HepG2 (cell line): Measurements from ENCODE around the gene TBC1D22A. TPM values are rescaled to one million over a fixed set of nuclear protein-coding genes. Genes with fewer than 3 reads are reported as not detected.

ENCODE experiments used
- BCL6 ChIP-seq: IDR thresholded peaks from 2 replicates; pipeline ENCODE4 v1.6.1; 2016; ENCODE audit warnings: missing genetic modification reagents, missing compliant biosample characterization
- BRCA1 ChIP-seq: sonication (generic); formaldehyde crosslinking; IDR thresholded peaks from 2 replicates; pipeline ENCODE4 v1.4.0; 2020; ENCODE audit warnings: missing genetic modification reagents
- CCAR2 ChIP-seq: fragments of 200-400 bp; formaldehyde crosslinking; optimal IDR thresholded peaks from 2 replicates; pipeline ENCODE3; 2018; ENCODE audit warnings: low read depth, mild to moderate bottlenecking, low read length, moderate library complexity
- CEBPZ ChIP-seq: IDR thresholded peaks from 2 replicates; pipeline ENCODE4 v1.6.1; 2012; ENCODE audit warnings: low read length, improper control_type of control experiment
- CREB1 ChIP-seq, 2 experiments: fragments of 450-650 bp in 1 of 2; IDR thresholded peaks; 2 replicates each; pipeline ENCODE4 v1.6.1; 2016 to 2017; ENCODE audit warnings: control low read depth in 1 of 2, mild to moderate bottlenecking in 1 of 2, missing compliant biosample characterization in 1 of 2, missing genetic modification characterization in 1 of 2
- FOSL2 ChIP-seq: sonication (generic); formaldehyde crosslinking; IDR thresholded peaks from 2 replicates; pipeline ENCODE4 v1.4.0; 2020; ENCODE audit warnings: missing genetic modification reagents
- IKZF1 ChIP-seq: fragments of 450-650 bp; IDR thresholded peaks from 2 replicates; pipeline ENCODE4 v1.7.1; 2016
- KDM3A ChIP-seq: IDR thresholded peaks from 2 replicates; pipeline ENCODE4 v1.6.1; 2018; ENCODE audit warnings: low read depth, missing compliant biosample characterization
- MAFF ChIP-seq: IDR thresholded peaks from 2 replicates; pipeline ENCODE4 v1.6.1; 2011; ENCODE audit warnings: low read depth, low read length, improper control_type of control experiment
- PAF1 ChIP-seq: IDR thresholded peaks from 2 replicates; pipeline ENCODE4 v1.6.1; 2016; ENCODE audit warnings: missing genetic modification reagents, missing compliant biosample characterization
- SNRNP70 ChIP-seq: fragments of 200-400 bp; formaldehyde crosslinking; IDR thresholded peaks from 2 replicates; pipeline ENCODE4 v1.6.1; 2017; ENCODE audit warnings: mild to moderate bottlenecking, low read depth, low read length, moderate library complexity
- TMF1 ChIP-seq: sonication (generic); formaldehyde crosslinking; IDR thresholded peaks from 2 replicates; pipeline ENCODE4 v1.8.1; 2022; ENCODE audit warnings: low read depth, missing genetic modification reagents
- USF2 ChIP-seq, 2 experiments: sonication (generic) in 1 of 2; formaldehyde crosslinking in 1 of 2; IDR thresholded peaks; 2 replicates each; pipeline versions ENCODE4 v1.5.1 to v1.6.1; 2011 to 2020; ENCODE audit warnings: borderline replicate concordance in 1 of 2, low read depth in 1 of 2, low read length in 1 of 2, mild to moderate bottlenecking in 1 of 2, missing genetic modification reagents in 1 of 2, moderate library complexity in 1 of 2
- ZNF563 ChIP-seq: sonication (generic); formaldehyde crosslinking; IDR thresholded peaks from 2 replicates; pipeline ENCODE4 v1.8.0; 2022; ENCODE audit warnings: mild to moderate bottlenecking, moderate library complexity, missing genetic modification reagents
- ZNF576 ChIP-seq: sonication (generic); formaldehyde crosslinking; IDR thresholded peaks from 2 replicates; pipeline ENCODE4 v1.4.0; 2020; ENCODE audit warnings: mild to moderate bottlenecking, missing genetic modification reagents
- polyA plus RNA-seq, 8 experiments: library from polyadenylated mRNA; depleted of rRNA in 3 of 8; stranded (reverse) in 7 of 8; unstranded in 1 of 8; fragments of >200 nt; fragmentation: Illumina TruSeq in 4 of 8; extraction: Trizol in 4 of 8; gene quantifications; 2 replicates each; pipeline versions ENCODE4 v1.2.1 to v1.2.3, GENCODE V29; 2011 to 2016; ENCODE audit warnings: low read depth in 4 of 8, missing spikeins in 1 of 8, mixed read lengths in 1 of 8; ENCODE audit not compliant: insufficient read depth in 1 of 8
- total RNA-seq, 5 experiments: library from RNA; depleted of rRNA; stranded (reverse); fragments of >200 nt; fragmentation: Illumina TruSeq; extraction: Trizol; gene quantifications; 2 replicates each; pipeline ENCODE4 v1.2.3, GENCODE V29; 2016; ENCODE audit warnings: low read depth in 1 of 5
- TF ChIP-seq, protein P1 (sequence below): sonication (generic); formaldehyde crosslinking; IDR thresholded peaks from 2 replicates; pipeline ENCODE4 v1.5.0; 2020; ENCODE audit warnings: mild to moderate bottlenecking, missing genetic modification reagents
- TF ChIP-seq, protein P2 (sequence below): IDR thresholded peaks from 2 replicates; pipeline ENCODE4 v1.6.1; 2016; ENCODE audit warnings: low read depth
- TF ChIP-seq, protein P3 (sequence below): sonication (generic); formaldehyde crosslinking; IDR thresholded peaks from 2 replicates; pipeline ENCODE4 v1.8.1; 2023; ENCODE audit warnings: mild to moderate bottlenecking, missing genetic modification reagents
- TF ChIP-seq, protein P4 (sequence below): IDR thresholded peaks from 2 replicates; pipeline ENCODE4 v1.6.1; 2016; ENCODE audit warnings: mild to moderate bottlenecking, missing biosample characterization, missing genetic modification reagents

The TBC1D22A gene
- total and polyA plus RNA-seq, 2 of the 13 experiments (the other 11 are each of a cell fraction or from before 2014, with no cell fraction given): 17.3 to 18.0 TPM

GRCh38 chr22:46936378-46936903 is 174.0 kb downstream of the TBC1D22A start (continued):
- TF ChIP-seq, protein P1, sequence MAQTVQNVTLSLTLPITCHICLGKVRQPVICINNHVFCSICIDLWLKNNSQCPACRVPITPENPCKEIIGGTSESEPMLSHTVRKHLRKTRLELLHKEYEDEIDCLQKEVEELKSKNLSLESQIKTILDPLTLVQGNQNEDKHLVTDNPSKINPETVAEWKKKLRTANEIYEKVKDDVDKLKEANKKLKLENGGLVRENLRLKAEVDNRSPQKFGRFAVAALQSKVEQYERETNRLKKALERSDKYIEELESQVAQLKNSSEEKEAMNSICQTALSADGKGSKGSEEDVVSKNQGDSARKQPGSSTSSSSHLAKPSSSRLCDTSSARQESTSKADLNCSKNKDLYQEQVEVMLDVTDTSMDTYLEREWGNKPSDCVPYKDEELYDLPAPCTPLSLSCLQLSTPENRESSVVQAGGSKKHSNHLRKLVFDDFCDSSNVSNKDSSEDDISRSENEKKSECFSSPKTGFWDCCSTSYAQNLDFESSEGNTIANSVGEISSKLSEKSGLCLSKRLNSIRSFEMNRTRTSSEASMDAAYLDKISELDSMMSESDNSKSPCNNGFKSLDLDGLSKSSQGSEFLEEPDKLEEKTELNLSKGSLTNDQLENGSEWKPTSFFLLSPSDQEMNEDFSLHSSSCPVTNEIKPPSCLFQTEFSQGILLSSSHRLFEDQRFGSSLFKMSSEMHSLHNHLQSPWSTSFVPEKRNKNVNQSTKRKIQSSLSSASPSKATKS (CRISPR knock-in tag): no peak
- TF ChIP-seq FOSL2 (CRISPR knock-in tag): no peak
- no peak for TF ChIP-seq BCL6
- 0 out of 2 replicates have a peak, but pooled peaks have one; percentile 5 for TF ChIP-seq BRCA1
- no peak for TF ChIP-seq PAF1
- no peak for TF ChIP-seq USF2 (IDR thresholded peaks at IDR 0.05; ENCODE audit: low read depth, low read length)
- TF ChIP-seq USF2 (CRISPR knock-in tag; IDR thresholded peaks at IDR 0.05; ENCODE audit: borderline replicate concordance): no peak
- no peak for TF ChIP-seq MAFF
- TF ChIP-seq ZNF563 (CRISPR knock-in tag): no peak
- TF ChIP-seq, protein P2, sequence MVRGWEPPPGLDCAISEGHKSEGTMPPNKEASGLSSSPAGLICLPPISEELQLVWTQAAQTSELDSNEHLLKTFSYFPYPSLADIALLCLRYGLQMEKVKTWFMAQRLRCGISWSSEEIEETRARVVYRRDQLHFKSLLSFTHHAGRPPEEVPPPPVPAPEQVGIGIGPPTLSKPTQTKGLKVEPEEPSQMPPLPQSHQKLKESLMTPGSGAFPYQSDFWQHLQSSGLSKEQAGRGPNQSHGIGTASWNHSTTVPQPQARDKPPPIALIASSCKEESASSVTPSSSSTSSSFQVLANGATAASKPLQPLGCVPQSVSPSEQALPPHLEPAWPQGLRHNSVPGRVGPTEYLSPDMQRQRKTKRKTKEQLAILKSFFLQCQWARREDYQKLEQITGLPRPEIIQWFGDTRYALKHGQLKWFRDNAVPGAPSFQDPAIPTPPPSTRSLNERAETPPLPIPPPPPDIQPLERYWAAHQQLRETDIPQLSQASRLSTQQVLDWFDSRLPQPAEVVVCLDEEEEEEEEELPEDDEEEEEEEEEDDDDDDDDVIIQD (CRISPR knock-in tag): no peak
- TF ChIP-seq ZNF576 (CRISPR knock-in tag): no peak; the same call in 1 of the 2 replicates
- no peak for TF ChIP-seq CCAR2
- TF ChIP-seq, protein P3, sequence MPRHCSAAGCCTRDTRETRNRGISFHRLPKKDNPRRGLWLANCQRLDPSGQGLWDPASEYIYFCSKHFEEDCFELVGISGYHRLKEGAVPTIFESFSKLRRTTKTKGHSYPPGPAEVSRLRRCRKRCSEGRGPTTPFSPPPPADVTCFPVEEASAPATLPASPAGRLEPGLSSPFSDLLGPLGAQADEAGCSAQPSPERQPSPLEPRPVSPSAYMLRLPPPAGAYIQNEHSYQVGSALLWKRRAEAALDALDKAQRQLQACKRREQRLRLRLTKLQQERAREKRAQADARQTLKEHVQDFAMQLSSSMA (CRISPR knock-in tag): no peak
- TF ChIP-seq, protein P4, sequence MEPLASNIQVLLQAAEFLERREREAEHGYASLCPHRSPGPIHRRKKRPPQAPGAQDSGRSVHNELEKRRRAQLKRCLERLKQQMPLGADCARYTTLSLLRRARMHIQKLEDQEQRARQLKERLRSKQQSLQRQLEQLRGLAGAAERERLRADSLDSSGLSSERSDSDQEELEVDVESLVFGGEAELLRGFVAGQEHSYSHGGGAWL (CRISPR knock-in tag): peak; percentile 48; the same call in 1 of the 2 replicates
- no peak for TF ChIP-seq CEBPZ
- TF ChIP-seq TMF1 (CRISPR knock-in tag): no peak; the same call in 1 of the 2 replicates
- no peak for TF ChIP-seq KDM3A (CRISPR knock-in tag)
- TF ChIP-seq IKZF1: no peak
- no peak for TF ChIP-seq SNRNP70
- no peak for TF ChIP-seq CREB1 (IDR thresholded peaks at IDR 0.05)
- no peak for TF ChIP-seq CREB1 (CRISPR knock-in tag; IDR thresholded peaks at IDR 0.05)
